Osteoblast (primary cell): Measurements from ENCODE around the gene PRLR. TPM values are rescaled to one million over a fixed set of nuclear protein-coding genes. Genes with fewer than 3 reads are reported as not detected.
A peak's percentile ranks its signal among the peaks of the same experiment; 100 is the strongest.

ENCODE experiments used
- DNase-seq: peaks from one replicate; pipeline ENCODE4 v3.0.0; 2011; ENCODE audit warnings: low spot score, mixed read lengths; ENCODE audit not compliant: insufficient read length; ENCODE audit errors: missing footprints
- H2AFZ ChIP-seq: 2 replicates; pipeline ENCODE4 v1.6.0; 2011; ENCODE audit warnings: mild to moderate bottlenecking, low read length
- H3K27ac ChIP-seq: 2 replicates; pipeline ENCODE4 v1.5.1; 2011; ENCODE audit warnings: mild to moderate bottlenecking, low read depth, low read length, moderate library complexity
- H3K27me3 ChIP-seq: 2 replicates; pipeline ENCODE4 v1.6.0; 2012; ENCODE audit warnings: mild to moderate bottlenecking, control low read depth, inconsistent platforms, low read length, moderate library complexity; ENCODE audit not compliant: insufficient read depth
- H3K36me3 ChIP-seq: 2 replicates; pipeline ENCODE4 v1.5.1; 2011; ENCODE audit warnings: mild to moderate bottlenecking, low read length, control low read depth, moderate library complexity; ENCODE audit not compliant: insufficient read depth
- H3K4me1 ChIP-seq: 2 replicates; pipeline ENCODE4 v1.5.1; 2011; ENCODE audit warnings: mild to moderate bottlenecking, low read length, control low read depth, moderate library complexity; ENCODE audit not compliant: insufficient read depth
- H3K4me2 ChIP-seq: 2 replicates; pipeline ENCODE4 v1.6.0; 2011; ENCODE audit warnings: mild to moderate bottlenecking, low read length; ENCODE audit not compliant: insufficient read depth
- H3K4me3 ChIP-seq: fragments of 200-600 bp; sonication (generic); 3 replicates; pipeline ENCODE4 v1.5.1; 2012; ENCODE audit warnings: mild to moderate bottlenecking, low read length, inconsistent platforms; ENCODE audit not compliant: insufficient read depth
- H3K79me2 ChIP-seq: 2 replicates; pipeline ENCODE4 v1.6.0; 2012; ENCODE audit warnings: mild to moderate bottlenecking, low read length, control low read depth, inconsistent platforms; ENCODE audit not compliant: insufficient read depth
- H3K9me3 ChIP-seq: 2 replicates; pipeline ENCODE4 v1.5.1; 2011; ENCODE audit warnings: low read depth, low read length, control low read depth
- H4K20me1 ChIP-seq: 2 replicates; pipeline ENCODE4 v1.6.0; 2012; ENCODE audit warnings: mild to moderate bottlenecking, low read length, control low read depth; ENCODE audit not compliant: insufficient read depth
- CTCF ChIP-seq: IDR thresholded peaks from 2 replicates; pipeline ENCODE4 v1.5.1; 2011; ENCODE audit warnings: mild to moderate bottlenecking, low read depth, low read length, moderate library complexity; ENCODE audit errors: extremely low read depth
- total RNA-seq: library from RNA; depleted of rRNA; stranded (reverse); fragments of >200 nt; gene quantifications from 2 replicates; pipeline ENCODE4 v1.2.3, GENCODE V29; 2012

The PRLR gene
- total RNA-seq, 1 donor, result under 0.01 TPM

GRCh38 chr5:35233121-35233520 lies 2.8 kb upstream of the PRLR start:
- Histone ChIP-seq H3K79me2 (no peaks in the 10 kb centered on the region), H2AFZ (no peak overlapping the region), H4K20me1 (no peaks in the 10 kb centered on the region), H3K4me1 (peaks cover 11% of the 10 kb centered on the region), H3K9me3 (no peaks in the 10 kb centered on the region), H3K36me3 (no peaks in the 10 kb centered on the region), H3K4me2 (no peak overlapping the region), H3K4me3 (no peak overlapping the region), H3K27me3 (peaks cover 33% of the 10 kb centered on the region), H3K27ac (no peak overlapping the region)
- DNase-seq, result no peak
- TF ChIP-seq CTCF, result no peak

DNA sequence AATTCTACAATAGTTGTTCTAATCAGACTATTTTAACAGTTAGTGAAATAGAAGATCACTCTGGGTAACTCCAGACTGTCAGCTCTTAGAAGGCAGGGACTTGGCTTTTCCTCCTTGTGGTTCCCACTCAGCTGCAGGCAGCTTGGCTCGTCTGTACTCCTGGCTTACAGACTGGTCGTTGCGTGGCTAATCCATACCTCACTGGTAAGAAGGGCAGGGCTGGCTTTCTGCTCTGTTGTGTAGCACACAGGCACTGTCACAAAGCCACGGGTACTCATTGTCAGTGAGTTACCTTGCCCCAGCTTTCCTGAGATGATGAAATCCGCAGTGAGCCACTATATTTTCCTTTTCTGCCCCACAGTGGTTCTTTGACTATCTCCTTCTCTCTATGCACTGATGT lies 1.8 kb upstream of the PRLR start:
- no peak for TF ChIP-seq CTCF
- Histone ChIP-seq H3K9me3 (no peaks in the 10 kb centered on the region), H3K27ac (no peak overlapping the region), H3K4me3 (no peak overlapping the region), H4K20me1 (no peaks in the 10 kb centered on the region), H3K4me1 (peaks cover 11% of the 10 kb centered on the region), H2AFZ (no peak overlapping the region), H3K4me2 (no peak overlapping the region), H3K36me3 (no peaks in the 10 kb centered on the region), H3K27me3 (peaks cover 42% of the 10 kb centered on the region), H3K79me2 (no peaks in the 10 kb centered on the region)
- DNase-seq, result no peak

GRCh38 chr5:35229076-35230037 lies 930 bp downstream of the PRLR start:
- no peak overlapping the region for H3K27ac ChIP-seq
- no peaks in the 10 kb centered on the region for H4K20me1 ChIP-seq
- peak overlapping the region; percentile 82 for H3K4me2 ChIP-seq
- no peak for DNase-seq
- peaks cover 11% of the 10 kb centered on the region for H3K4me1 ChIP-seq
- no peaks in the 10 kb centered on the region for H3K9me3 ChIP-seq
- no peaks in the 10 kb centered on the region for H3K36me3 ChIP-seq
- H2AFZ ChIP-seq, result peak overlapping the region; percentile 56
- H3K4me3 ChIP-seq, result peak overlapping the region; percentile 57
- TF ChIP-seq CTCF, result no peak
- H3K79me2 ChIP-seq, result no peaks in the 10 kb centered on the region
- H3K27me3 ChIP-seq, result peaks cover 58% of the 10 kb centered on the region

DNA sequence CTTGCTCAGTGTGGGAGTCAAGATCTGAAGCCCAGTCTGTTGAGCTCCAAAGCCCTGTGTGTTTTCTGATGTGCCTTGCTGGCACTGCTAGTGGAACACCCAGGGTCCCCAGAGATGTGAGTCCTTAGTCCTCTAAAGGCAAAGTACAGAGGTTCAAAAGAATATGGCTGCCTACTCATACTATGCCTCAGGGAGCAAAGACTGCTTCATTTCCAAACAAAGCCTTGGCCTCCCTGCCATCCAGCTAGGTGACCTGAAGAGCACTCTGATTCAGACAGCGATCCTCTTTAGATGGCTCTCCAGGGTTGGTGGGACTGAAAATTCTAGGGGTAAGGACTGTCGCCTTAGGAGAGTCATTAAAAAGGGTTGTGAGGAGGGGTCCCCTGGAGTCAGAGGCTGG lies 2.0 kb downstream of the PRLR start:
- TF ChIP-seq CTCF, result no peak
- no peaks in the 10 kb centered on the region for H3K9me3 ChIP-seq
- no peak overlapping the region for H3K27ac ChIP-seq
- no peak for DNase-seq
- H3K27me3 ChIP-seq, result peaks cover 68% of the 10 kb centered on the region
- H4K20me1 ChIP-seq, result no peaks in the 10 kb centered on the region
- no peaks in the 10 kb centered on the region for H3K36me3 ChIP-seq
- no peaks in the 10 kb centered on the region for H3K79me2 ChIP-seq
- no peak overlapping the region for H3K4me3 ChIP-seq
- H3K4me2 ChIP-seq, result no peak overlapping the region
- peaks cover 11% of the 10 kb centered on the region for H3K4me1 ChIP-seq
- no peak overlapping the region for H2AFZ ChIP-seq
